Astrocyte (in vitro differentiated cells and primary cell): ENCODE measurements around the gene FBLN2.

Experiments used
- CTCF ChIP-seq: IDR thresholded peaks from 2 replicates; pipeline ENCODE4 v1.5.1; 2011; ENCODE audit warnings: low read depth, mild to moderate bottlenecking, inconsistent platforms, low read length, moderate library complexity; ENCODE audit not compliant: insufficient read depth
- EZH2 ChIP-seq: IDR thresholded peaks from 2 replicates; pipeline ENCODE4 v1.6.1; 2012; ENCODE audit warnings: mild to moderate bottlenecking, low read length, inconsistent platforms; ENCODE audit not compliant: insufficient read depth

GRCh38 chr3:13553686-13554085, 4.8 kb downstream of the FBLN2 start:
- TF ChIP-seq CTCF (no peak), EZH2 (no peak)
